Measurements from ENCODE around the gene C1QTNF6. TPM values are rescaled to one million over a fixed set of nuclear protein-coding genes. Genes with fewer than 3 reads are reported as not detected.

C1QTNF6 gene
- 86.4 and 128 TPM in 2 replicates for total RNA-seq

DNA sequence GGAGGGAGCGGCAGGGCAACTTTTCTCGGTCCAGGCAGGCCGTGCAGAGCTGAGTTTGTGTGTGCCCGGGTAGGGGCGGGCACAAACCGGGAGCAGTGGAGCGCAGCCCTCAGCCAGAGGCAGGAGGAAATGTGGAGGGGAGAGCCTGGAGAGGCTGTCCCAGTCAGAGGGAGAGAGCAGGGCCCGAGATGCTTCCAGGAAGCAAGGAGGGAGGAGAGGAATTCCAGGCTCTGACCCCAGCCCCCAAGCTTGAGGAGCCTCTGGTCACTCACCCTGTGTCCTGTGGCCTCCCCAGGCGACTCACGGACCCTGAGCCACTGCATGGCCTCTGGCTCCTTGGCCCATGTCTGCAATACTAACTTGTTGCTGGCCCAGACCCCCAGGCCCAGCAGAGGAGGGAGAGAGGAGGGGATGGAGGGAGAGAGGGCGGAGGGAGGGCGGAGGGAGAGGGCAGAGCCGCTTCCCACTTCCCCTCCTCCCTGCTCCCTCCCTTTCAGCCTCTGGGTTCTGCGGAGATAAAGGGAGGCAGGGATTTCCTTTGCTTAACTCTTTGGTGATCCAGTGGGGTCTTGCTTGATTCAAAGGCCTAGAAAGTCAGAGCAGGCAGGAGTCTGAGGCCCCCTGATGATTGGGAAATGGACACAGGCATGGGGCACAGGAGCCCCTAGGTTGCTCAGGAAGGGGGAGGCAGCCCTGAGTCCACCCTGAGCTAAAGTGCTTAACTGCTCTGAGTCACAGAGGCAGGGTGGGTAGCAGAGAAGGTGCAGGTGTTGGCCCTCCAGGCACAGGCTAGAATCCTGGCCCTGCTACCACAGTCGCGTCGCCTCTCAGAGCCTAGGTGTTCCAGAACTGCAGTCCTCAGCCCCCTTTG is at the start of gene C1QTNF6:
Gene C1QTNF6 (minus strand): TSS at position 357 of the 871 bp plus-strand sequence. CDS start 34 bp downstream, at position 323.

DNA sequence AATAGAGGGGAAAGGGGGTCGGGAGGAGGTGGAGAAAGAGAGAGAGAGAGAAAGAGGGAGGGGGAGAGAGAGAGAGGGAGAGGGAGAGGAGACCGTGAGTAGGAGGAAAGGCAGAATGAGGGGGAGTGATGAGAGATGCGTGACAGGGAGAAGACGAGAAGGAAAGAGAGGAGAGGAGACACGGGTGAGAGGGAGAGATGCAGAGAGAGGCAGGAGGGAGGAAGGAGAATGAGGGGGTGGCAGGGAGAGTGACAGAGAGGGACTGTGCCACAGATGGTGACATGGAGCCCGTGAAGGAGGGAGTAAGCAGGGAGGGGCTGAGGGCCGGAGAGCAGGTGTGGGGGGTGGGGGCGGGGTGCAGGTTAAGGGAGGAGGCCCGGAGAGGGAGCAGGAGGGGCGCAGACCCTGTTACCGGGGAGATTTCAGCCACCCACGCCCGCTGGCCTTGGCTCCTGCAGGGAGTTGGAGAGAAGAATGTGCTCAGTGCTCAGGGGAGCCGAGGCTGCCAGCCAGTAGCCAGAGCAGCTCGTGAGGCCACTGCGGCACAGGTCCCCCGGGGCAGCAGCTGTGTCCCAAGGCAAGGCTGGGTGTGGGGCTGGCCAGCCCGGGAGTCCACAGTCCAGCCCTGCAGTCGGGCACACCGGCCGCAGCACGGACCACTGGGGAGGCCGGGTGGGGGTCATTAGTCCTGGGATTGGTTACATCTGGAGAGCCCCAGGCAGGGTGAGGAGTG is 24.3 kb upstream of the C1QTNF6 start, which contains the start of gene SSTR3:
Gene SSTR3 (minus strand): TSS at position 304 of the 733 bp plus-strand sequence. CDS start 4,674 bp downstream, outside the sequence.

Small RNAs within 50 kb of the gene (small RNA-seq; reads per million reads assigned to genes)
- gene Z82188.1 = not detected

Other genes starting within 250 kb of the C1QTNF6 start
- 32.6 and 33.0 TPM in 2 replicates for gene TST, start 168.8 kb downstream of the C1QTNF6 start, total RNA-seq
- gene MPST, start 168.5 kb downstream of the C1QTNF6 start, total RNA-seq = 89.5 and 93.9 TPM in 2 replicates
- 19.6 and 29.9 TPM in 2 replicates for gene KCTD17, start 136.5 kb downstream of the C1QTNF6 start, total RNA-seq
- under 0.01 and 0.11 TPM in 2 replicates for gene TMPRSS6, start 78.5 kb downstream of the C1QTNF6 start, total RNA-seq
- gene IL2RB, start 38.3 kb downstream of the C1QTNF6 start, total RNA-seq = 1.7 and 2.4 TPM in 2 replicates
- not detected in 2 replicates for gene SSTR3, start 24.2 kb upstream of the C1QTNF6 start, total RNA-seq
- gene RAC2, start 56.0 kb upstream of the C1QTNF6 start, total RNA-seq = 11.0 and 22.4 TPM in 2 replicates
- not detected in 2 replicates for gene CYTH4, start 94.3 kb upstream of the C1QTNF6 start, total RNA-seq
- gene ELFN2, start 239.2 kb upstream of the C1QTNF6 start, total RNA-seq = not detected in 2 replicates

Measured in placental epithelial cell (primary cell).